Urinary bladder (tissue), 4 donors: Measurements from ENCODE around the gene NAE1. TPM values are rescaled to one million over a fixed set of nuclear protein-coding genes. Genes with fewer than 3 reads are reported as not detected.
"Not testable (repeated sequence)": the region's sequence is repeated elsewhere in the genome, so short reads cannot be mapped to it uniquely, and the experiment has no call there.

Source experiments
- DNase-seq: peaks from one replicate; pipeline ENCODE4 v3.0.0-alpha.2; 2015; ENCODE audit errors: extremely low spot score
- H3K27ac ChIP-seq: one replicate; pipeline ENCODE4 v1.5.1; 2013; ENCODE audit warnings: low read depth, mild to moderate bottlenecking, moderate library complexity
- H3K36me3 ChIP-seq: one replicate; pipeline ENCODE4 v1.6.1; 2013; ENCODE audit warnings: mild to moderate bottlenecking, moderate library complexity; ENCODE audit not compliant: insufficient read depth
- H3K4me1 ChIP-seq: one replicate; pipeline ENCODE4 v1.6.1; 2013; ENCODE audit warnings: mild to moderate bottlenecking, moderate library complexity; ENCODE audit not compliant: insufficient read depth
- H3K4me3 ChIP-seq: one replicate; pipeline ENCODE4 v1.5.1; 2013; ENCODE audit warnings: low read depth, low read length
- WGBS: extraction: QIAGEN DNeasy Blood & Tissue Kit; methylation state at CpG from one replicate; pipeline ENCODE4 v1.1.7; 2013; 5-methylcytosine and 5-hydroxymethylcytosine counted together
- polyA plus RNA-seq: library from polyadenylated mRNA; stranded (reverse); fragments of 200-250 nt; gene quantifications from one replicate; pipeline ENCODE4 v1.2.3, GENCODE V29; 2013
- total RNA-seq: library from RNA; depleted of rRNA; stranded (reverse); fragments of >200 nt; gene quantifications from one replicate; pipeline ENCODE4 v1.2.3, GENCODE V29; 2014
- donor health status: healthy with polysubstance abuse.
- donor health status: healthy.

NAE1 gene
- total RNA-seq (74.4 TPM), polyA plus RNA-seq (36.2 TPM)

DNA sequence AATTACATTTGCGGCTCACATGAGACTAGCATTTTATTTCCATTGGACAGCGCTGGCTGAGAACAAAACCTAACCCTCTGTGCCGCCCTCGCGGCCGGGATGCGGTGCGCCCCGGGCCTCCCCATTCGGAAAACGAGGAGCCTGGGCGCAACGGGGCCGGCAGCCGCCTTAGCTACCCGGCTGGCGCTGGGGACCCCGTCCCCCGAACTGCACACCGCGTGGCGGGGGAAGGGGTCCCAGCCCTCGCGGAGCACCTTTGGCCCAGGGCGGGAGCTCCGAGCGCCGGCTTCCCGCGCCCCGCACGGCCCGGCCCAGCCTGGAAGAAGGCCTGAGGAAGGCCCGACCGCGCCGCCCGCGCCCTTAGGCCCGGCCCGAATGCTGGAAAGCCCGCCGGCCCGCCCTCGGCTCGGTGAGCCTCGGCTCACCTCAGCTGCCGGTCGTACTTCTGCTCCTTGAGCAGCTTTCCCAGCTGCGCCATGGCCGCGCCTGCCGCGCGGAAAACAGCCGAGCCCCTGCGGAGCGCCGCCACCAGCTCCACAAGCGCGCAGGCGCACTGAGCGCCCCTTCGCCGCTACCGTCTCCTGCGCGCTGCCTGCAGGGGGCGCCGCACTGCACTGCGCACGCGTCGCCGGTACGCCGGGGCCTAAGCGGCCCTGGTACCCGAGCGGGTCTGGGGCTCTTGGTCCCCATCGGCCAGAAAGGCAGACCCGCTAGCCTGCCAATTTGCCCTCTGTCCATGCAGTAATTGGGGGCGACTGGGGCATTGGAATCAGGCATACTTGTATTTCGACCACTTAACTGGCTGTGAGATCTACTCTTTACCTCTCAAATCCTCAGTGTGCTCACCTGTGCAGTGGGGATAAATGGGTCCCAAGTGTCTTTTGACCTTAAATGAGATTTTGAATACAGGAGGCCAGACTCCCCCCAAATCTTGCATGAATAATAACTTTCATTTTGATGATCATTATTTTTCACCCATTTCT is at the start of gene NAE1:
NAE1 (minus strand) TSS at position 555 of the 983 bp plus-strand sequence; CDS start at position 478, 77 bp downstream.
- Histone ChIP-seq H3K4me1 (no peaks in the 10 kb centered on the region), H3K27ac (peak within 1 kb of the TSS; percentile 87), H3K36me3 (no peaks in the 10 kb centered on the region), H3K4me3 (peak within 1 kb of the TSS; percentile 94)
- WGBS: under 1% methylated on average over 84 of the region's 84 CpGs
- DNase-seq: peak; percentile 53

DNA sequence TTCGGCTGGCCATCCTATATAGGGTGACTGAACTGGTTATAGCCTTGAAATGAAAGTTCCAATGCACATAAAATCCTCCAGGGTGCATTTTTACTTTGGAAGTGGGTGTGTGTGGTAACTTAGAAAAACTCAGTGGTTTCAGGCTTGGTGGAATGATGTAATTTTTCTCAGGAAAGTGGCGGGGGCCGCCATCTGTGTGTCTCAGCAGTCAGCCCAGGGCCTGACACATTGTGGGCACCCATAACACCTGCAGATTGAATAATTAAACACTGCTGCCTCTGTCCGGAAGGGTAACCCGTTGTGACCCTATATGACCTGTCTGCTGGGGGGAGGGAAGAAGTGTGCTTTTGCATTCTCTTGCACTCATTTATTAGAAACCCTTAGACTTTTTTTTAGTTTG is 47.3 kb upstream of the NAE1 start:
- Histone ChIP-seq H3K27ac (no peak overlapping the region), H3K4me1 (no peaks in the 10 kb centered on the region), H3K4me3 (no peak overlapping the region), H3K36me3 (no peaks in the 10 kb centered on the region)
- no peak for DNase-seq
- 66% methylated on average over 5 of the region's 5 CpGs for WGBS

DNA sequence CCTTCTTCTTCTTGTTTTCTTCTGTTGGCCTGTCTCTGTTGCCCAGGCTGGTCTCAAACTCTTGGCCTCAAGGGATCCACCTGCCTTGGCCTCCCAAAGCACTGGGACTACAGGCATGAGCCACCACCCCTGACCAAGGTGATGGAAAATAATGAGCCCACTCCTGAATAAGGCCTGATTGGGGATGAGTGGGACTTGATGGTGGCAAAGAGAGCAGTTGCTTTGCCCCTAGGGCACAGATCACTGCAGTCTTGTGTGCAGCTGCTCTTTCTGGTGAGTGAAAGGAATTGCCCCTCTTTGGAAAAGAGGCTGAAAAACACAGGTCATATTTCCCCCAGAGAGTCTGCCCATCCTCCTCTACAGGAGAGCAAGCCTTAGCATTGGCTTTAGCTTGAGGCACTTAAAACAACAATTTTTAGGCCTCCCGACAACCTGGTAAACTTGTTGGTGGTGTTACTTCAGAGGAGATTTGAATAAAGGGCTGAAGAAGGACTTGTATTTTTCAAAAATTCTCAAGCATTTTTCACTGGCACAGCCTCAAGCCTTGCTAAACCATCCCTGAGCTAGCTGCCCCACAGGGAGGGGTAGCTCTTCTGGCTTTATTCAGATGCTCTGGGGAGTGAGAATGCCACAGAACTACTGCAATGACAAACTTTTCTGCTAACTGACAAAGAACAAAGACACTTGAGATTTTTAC is 43.5 kb upstream of the NAE1 start:
- Histone ChIP-seq H3K4me1 (no peaks in the 10 kb centered on the region), H3K36me3 (no peaks in the 10 kb centered on the region), H3K4me3 (no peak overlapping the region), H3K27ac (no peak overlapping the region)
- no peak for DNase-seq
- WGBS: 73% methylated on average over 1 of the region's 1 CpG

DNA sequence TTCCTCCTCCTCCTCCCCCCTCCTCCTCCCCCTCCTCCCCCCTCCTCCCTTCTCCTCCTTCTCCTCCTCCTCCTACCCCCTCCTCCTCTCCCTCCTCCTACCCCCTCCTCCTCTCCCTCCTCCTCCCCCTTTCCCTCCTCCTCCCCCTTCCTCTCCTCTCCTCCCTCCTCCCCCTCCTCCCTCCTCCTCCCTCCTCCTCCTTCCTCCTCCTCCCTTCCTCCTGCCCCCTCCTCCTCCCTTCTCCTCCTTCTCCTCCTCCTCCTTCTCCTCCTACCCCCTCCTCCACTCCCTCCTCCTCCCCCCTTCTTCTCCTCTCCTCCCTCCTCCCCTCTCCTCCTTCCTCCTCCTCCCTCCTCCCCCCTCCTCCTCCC is 42.9 kb upstream of the NAE1 start:
- no peaks in the 10 kb centered on the region for H3K4me1 ChIP-seq
- no peak overlapping the region for H3K4me3 ChIP-seq
- no peak for DNase-seq
- H3K27ac ChIP-seq: no peak overlapping the region
- no peaks in the 10 kb centered on the region for H3K36me3 ChIP-seq

DNA sequence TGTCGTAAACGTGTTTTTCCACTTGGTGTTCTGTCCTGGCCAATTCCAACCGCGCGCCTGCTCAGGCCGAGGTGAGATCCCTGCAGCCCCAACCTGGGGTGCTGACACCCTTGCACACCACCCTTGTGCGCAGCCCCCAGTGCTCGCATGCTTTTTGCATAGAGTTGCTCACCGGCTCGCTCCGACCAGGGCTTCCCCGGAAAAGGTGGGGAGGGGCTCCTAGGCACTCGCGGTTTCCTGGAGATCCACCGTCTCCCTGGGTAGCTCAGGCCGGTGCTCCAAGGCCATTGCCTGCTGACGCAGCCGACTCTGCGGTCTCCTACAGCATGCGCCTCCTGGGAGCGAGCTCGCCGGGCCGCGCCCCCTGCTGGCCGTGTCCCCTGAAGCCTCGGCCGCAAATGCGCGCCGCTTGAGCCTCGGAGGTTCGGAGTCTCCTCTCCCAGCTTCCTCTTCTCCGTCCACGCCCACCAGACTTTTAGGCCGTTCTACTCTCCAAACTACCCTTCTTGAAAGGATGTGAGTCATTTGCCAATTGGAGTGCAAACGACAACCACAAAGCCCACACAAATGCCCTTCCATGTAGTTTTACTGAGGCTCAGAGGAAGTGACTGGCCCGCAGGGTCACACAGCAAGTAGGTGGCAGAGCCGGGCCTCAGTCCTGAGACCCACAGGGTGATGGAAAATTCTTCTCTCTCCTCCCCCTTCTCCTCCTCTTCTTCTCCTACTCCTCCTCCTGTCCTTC is 42.3 kb upstream of the NAE1 start:
- Histone ChIP-seq H3K36me3 (no peaks in the 10 kb centered on the region), H3K27ac (no peak overlapping the region)
- 4% methylated on average over 39 of the region's 39 CpGs for WGBS

DNA sequence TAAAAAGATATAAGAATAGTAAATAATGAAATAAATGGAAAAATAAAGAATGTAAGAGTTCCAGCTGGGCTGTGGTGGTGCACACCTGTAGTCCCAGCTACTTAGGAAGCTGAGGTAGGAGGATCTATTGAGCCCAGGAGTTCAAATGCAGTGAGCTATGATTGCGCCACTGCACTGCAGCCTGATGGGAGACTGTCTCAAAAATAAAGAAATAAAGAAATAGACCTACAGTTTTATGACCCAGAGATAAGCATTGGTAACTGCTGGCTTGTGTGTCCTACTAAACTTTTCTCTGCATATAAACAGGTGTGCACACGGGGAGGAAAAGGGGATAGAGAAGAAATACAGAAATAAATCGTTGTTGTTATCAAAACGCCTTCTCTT is 41.8 kb upstream of the NAE1 start:
- DNase-seq: no peak
- WGBS: 51% methylated on average over 4 of the region's 4 CpGs
- no peak overlapping the region for H3K27ac ChIP-seq
- no peak overlapping the region for H3K4me3 ChIP-seq
- no peaks in the 10 kb centered on the region for H3K36me3 ChIP-seq
- H3K4me1 ChIP-seq: no peaks in the 10 kb centered on the region

More for the DNA sequence above, 42.3 kb upstream of the NAE1 start:
- DNase-seq: peak; percentile 46
- Histone ChIP-seq H3K4me1 (no peaks in the 10 kb centered on the region), H3K4me3 (peak overlapping the region; percentile 22)

DNA sequence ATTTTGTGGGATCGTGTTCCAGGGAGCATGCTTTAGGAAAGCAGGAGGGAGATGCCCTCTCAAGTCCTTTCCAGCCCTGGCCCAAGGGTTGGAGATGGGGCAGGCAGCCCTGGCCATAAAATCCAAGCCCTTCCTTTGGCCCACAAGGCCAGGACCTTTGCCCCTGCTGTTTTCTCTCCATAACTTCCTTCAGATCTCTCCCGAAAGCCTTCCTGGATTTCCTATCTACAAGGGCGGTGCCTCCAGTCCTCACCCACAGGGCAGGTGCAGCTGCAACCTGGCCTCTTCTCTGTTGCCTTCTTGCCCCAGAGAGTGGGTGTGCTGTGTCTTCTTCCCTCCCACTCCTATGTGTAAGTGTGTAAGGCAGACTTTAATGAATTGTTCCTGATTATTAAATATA is 41.1 kb upstream of the NAE1 start:
- no peaks in the 10 kb centered on the region for H3K4me1 ChIP-seq
- DNase-seq: no peak
- H3K27ac ChIP-seq: no peak overlapping the region
- no peaks in the 10 kb centered on the region for H3K36me3 ChIP-seq
- H3K4me3 ChIP-seq: no peak overlapping the region
- whole genome bisulfite sequencing: 90% methylated on average over 3 of the region's 3 CpGs

DNA sequence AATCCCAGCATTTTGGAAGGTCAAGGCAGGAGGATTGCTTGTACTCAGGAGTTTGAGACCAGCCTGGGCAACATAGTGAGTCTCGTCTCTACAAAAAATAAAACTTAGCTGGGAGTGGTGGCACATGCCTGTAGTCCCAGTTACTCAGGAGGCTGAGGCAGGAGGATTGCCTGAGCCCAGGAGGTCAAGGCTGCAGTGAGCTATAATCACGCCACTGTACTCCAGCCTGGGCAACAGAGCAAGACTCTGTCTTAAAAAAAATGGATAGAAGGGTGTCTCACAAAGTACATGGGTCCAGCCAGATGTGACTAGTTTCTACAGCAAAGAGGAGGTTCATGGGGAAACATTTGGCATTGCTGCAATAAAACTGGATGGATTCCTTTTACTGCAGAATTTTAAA is 40.6 kb upstream of the NAE1 start:
- WGBS: 96% methylated on average over 2 of the region's 2 CpGs
- H3K4me3 ChIP-seq, H3K36me3 ChIP-seq, H3K27ac ChIP-seq, DNase-seq, H3K4me1 ChIP-seq: not testable (repeated sequence)

DNA sequence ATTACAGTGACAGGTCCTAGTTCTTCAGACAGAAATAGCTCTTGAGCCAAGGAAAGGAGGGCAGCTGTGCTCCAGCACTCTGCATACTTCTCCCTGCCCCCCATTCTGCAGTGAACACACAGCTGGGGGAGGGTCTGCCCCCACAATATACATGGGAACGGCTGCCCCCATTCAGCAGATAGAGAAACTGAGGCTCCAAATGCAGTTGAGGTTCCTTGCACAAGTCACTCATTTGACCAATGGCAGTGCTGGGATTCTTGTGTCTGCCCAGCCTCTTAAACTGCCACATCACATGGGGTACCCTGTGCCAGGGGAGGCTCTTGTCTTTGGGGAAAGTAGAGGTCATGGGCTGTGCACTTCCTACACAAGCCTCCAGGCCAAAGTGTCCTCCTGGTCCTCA is 38.6 kb upstream of the NAE1 start:
- Histone ChIP-seq H3K4me3 (no peak overlapping the region), H3K36me3 (no peaks in the 10 kb centered on the region), H3K27ac (no peak overlapping the region), H3K4me1 (no peaks in the 10 kb centered on the region)
- no peak for DNase-seq
- 89% methylated on average over 1 of the region's 1 CpG for WGBS

DNA sequence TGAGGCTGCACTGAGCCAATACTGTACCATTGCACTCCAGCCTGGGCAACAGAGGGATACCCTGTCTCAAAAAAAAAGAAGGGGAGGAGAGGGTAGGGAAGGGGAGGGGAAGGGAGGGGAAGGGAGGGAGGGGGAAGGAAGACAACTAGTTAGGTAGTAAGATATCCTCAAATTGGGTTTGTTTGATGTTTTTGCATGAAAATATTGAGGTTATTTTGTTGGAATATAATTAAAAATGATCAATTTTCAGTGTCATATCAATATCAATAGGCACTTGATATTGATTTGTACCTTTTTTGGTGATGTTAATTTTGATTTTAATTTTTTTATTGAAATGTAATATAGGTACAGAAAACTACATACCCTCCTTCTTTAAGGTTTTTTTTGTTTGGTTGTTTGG is 32.9 kb upstream of the NAE1 start:
- no peak for DNase-seq
- H3K4me1 ChIP-seq: no peaks in the 10 kb centered on the region
- H3K4me3 ChIP-seq: no peak overlapping the region
- no peak overlapping the region for H3K27ac ChIP-seq
- H3K36me3 ChIP-seq: no peaks in the 10 kb centered on the region

DNA sequence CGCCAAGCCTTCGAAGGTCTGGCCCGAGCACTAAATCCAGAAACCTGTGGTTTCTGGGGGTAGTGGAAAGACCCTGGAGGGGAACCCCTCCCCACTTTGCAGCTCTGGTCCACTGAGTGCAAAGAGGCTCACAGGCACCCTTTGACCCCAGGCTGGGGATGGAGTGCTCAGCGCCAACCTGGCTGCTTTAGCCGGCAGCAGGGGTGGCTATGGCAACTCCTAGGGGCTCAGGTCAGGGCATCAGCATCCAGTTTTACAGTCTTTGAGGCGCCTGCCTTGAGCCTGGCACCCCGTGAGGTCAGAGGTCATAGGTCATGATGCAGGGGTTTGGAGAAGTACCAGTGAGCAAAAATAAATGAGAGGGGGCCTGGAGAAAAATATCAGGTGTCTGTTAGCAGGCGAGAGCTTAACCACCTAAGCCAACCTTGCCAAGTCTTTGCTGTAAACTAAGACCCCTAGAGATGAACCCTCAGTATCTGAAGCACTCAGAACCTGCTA is 31.3 kb upstream of the NAE1 start:
- Histone ChIP-seq H3K4me1 (no peaks in the 10 kb centered on the region), H3K4me3 (no peak overlapping the region), H3K36me3 (no peaks in the 10 kb centered on the region), H3K27ac (no peak overlapping the region)
- 87% methylated on average over 8 of the region's 8 CpGs for WGBS
- DNase-seq: no peak

DNA sequence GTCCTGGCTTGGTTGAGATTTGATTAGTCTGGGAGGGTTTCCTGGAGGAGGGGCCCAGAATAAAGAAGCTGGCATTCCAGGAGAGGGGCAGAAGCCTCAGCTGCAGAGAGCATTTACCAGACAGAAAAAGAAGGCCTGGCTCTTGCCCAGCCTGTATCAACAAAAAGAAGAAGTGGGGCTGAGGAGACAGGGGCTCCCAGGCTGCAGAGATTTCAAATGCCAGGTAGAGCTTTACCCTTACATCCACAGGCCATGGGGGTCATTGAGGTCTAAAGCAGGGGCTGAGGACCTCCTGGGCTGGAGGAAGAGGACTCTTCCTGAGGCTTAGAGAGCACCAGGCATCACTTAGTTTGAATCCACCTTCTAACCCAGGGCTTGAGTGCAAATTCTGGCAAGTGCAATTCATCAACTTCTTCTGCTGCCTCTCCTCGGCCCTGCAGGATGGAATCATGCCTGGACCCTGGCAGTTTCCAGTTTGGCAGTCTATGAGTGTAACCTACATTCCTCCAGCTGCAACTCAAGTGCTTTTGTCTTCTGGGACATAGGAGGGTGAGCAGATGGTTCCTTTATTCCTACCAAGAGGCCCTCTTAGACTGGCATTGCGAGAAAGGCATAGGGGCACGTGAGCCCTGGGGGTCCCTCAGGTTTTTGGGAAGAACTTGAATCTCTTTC is 28.8 kb upstream of the NAE1 start:
- no peak for DNase-seq
- 77% methylated on average over 3 of the region's 3 CpGs for WGBS
- Histone ChIP-seq H3K4me1 (no peaks in the 10 kb centered on the region), H3K27ac (no peak overlapping the region), H3K4me3 (no peak overlapping the region), H3K36me3 (no peaks in the 10 kb centered on the region)

DNA sequence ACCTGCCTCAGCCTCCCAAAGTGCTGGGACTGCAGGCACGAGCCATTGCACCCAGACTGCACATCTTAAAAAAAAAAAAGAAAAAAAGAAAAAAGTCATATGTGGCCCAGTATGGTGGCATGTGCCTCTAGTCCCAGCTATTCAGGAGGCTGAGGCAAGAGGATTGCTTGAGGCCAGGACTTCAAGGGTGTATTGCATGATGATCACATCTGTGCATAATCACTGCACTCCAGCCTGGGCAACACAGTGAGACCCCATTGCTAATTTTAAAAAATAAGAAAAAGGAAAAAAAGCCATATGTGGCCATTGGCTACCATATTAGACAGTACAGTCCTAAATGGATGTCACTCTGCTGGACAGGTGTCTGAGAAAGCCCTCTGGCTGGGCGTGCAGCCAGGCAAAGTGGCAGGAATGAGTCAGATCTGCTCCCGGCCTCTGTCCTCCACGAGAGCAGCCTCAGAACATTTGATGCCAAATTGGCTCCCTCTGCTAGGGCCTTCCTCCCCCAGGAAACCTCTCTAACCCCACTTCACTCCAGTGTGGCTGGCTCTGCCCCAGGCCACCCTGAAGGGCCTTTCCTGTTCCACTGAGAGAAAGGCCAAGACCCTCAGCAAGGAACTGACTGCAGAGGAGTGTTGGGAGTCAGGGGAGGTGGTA is 28.1 kb upstream of the NAE1 start:
- no peak overlapping the region for H3K4me3 ChIP-seq
- H3K27ac ChIP-seq: no peak overlapping the region
- DNase-seq: no peak
- no peaks in the 10 kb centered on the region for H3K4me1 ChIP-seq
- H3K36me3 ChIP-seq: no peaks in the 10 kb centered on the region
- 39% methylated on average over 4 of the region's 4 CpGs for WGBS
